Esophagus squamous epithelium (tissue), 4 donors: ENCODE results near the gene SLC12A7.

Source experiments
- CTCF ChIP-seq, 6 experiments: fragments of 450-650 bp in 4 of 6; fragments of 200-600 bp in 2 of 6; sonication (generic) in 2 of 6; IDR thresholded peaks; one replicate each; pipeline ENCODE4 v1.5.1; 2016 to 2019; ENCODE audit warnings: antibody characterized with exemption in 6 of 6, mild to moderate bottlenecking in 4 of 6, moderate library complexity in 4 of 6
- POLR2A ChIP-seq, 4 donors: fragments of 450-650 bp; IDR thresholded peaks; one replicate each; pipeline ENCODE4 v1.6.1; 2017; ENCODE audit warnings: antibody characterized with exemption in 4 of 4, mild to moderate bottlenecking in 4 of 4, moderate library complexity in 3 of 4

- TF ChIP-seq CTCF (IDR thresholded peaks at IDR 0.05), result no peak
- no peak for TF ChIP-seq POLR2A (IDR thresholded peaks at IDR 0.05)
Measured at GRCh38 chr5:1109542-1110306, 2.1 kb downstream of the SLC12A7 start.
